DMS53 (cell line): ENCODE measurements around the gene CLIC6.
A peak's percentile ranks its signal among the peaks of the same experiment; 100 is the strongest.
"Not testable (repeated sequence)": the region's sequence is repeated elsewhere in the genome, so short reads cannot be mapped to it uniquely, and the experiment has no call there.

Experiments used
- DNase-seq: peaks from one replicate; lab custom pipeline; 2025; lab: John Stamatoyannopoulos, UW

The CLIC6 gene

GRCh38 chr21:34692458-34693020 lies 23.7 kb downstream of the CLIC6 start:
- DNase-seq: peak; percentile 70

- peak; percentile 79 for DNase-seq
Observed at GRCh38 chr21:34693192-34693810, 24.5 kb downstream of the CLIC6 start.

- no peak for DNase-seq
Observed at GRCh38 chr21:34695434-34695833, 26.6 kb downstream of the CLIC6 start.

- peak; percentile 3 for DNase-seq
Observed at GRCh38 chr21:34696121-34696520, 27.3 kb downstream of the CLIC6 start.

- DNase-seq: no peak
Observed at GRCh38 chr21:34697826-34698225, 29.0 kb downstream of the CLIC6 start.

GRCh38 chr21:34698270-34699015 lies 29.6 kb downstream of the CLIC6 start:
- DNase-seq: no peak

- no peak for DNase-seq
Observed at GRCh38 chr21:34700605-34701004, 31.8 kb downstream of the CLIC6 start.

- DNase-seq: no peak
Observed at GRCh38 chr21:34701726-34702125, 32.9 kb downstream of the CLIC6 start.

GRCh38 chr21:34702341-34703170 lies 33.8 kb downstream of the CLIC6 start:
- DNase-seq: no peak

- DNase-seq: no peak
Observed at GRCh38 chr21:34703571-34703970, 34.8 kb downstream of the CLIC6 start.

GRCh38 chr21:34704119-34704518 lies 35.3 kb downstream of the CLIC6 start:
- DNase-seq: no peak

GRCh38 chr21:34705011-34705410 lies 36.2 kb downstream of the CLIC6 start:
- no peak for DNase-seq

GRCh38 chr21:34706337-34706736 lies 37.5 kb downstream of the CLIC6 start:
- no peak for DNase-seq

- DNase-seq: no peak
Observed at GRCh38 chr21:34707876-34708325, 39.1 kb downstream of the CLIC6 start.

- no peak for DNase-seq
Observed at GRCh38 chr21:34713621-34714020, 44.8 kb downstream of the CLIC6 start.

- no peak for DNase-seq
Observed at GRCh38 chr21:34715518-34715917, 46.7 kb downstream of the CLIC6 start.

GRCh38 chr21:34715985-34716596 lies 47.3 kb downstream of the CLIC6 start:
- DNase-seq: no peak

- not testable (repeated sequence) for DNase-seq
Observed at GRCh38 chr21:34718529-34718928, 49.7 kb downstream of the CLIC6 start.

- peak; percentile 11 for DNase-seq
Observed at GRCh38 chr21:34722684-34723300, 54.0 kb downstream of the CLIC6 start.

- DNase-seq: no peak
Observed at GRCh38 chr21:34724131-34724856, 55.5 kb downstream of the CLIC6 start.

GRCh38 chr21:34724857-34725195 lies 56.0 kb downstream of the CLIC6 start:
- DNase-seq: no peak
